Measurements from ENCODE around the gene RNF151.

The RNF151 gene

DNA sequence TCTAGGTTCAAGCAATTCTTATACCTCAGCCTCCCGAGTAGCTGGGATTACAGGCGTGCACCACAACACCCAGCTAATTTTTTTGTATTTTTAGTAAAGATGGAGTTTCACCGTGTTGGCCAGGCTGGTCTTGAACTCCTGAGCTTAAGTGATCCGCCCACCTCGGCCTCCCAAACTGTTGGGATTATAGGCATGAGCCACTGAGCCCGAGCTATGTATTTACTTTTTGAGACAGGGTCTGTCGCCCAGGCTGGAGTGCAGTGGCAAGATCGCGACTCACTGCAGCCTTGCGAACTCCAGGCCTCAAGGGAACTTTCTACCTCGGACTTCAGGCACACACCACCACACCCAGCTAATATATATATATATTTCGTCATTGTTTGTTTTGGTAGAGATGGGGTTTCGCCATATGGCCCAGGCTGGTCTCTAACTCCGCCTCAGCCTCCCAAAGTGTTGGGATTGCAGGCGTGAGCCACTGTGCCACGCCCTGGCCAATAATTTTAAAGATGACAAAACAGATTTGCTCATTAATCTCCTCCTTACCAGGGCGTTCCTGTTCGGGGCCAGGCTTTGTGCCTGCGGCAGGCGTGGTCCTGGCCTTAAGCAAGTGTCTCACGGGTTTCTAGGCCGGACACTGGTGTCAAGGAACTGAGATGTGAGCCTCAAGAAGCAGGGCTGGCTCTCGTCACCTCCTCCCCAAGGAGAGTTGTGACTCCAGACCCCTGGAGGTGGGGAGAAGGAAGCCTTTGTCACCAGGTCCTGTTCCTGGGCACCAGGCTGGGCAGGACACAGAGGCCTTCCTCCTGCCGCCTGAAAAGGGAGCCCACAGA lies 48.7 kb downstream of the RNF151 start:
- no peak overlapping the region for H3K27ac ChIP-seq (ENCODE audit: low read depth, low read length)
- no peaks in the 10 kb centered on the region for H3K36me3 ChIP-seq (ENCODE audit: control insufficient read depth, low read length)
- no peaks in the 10 kb centered on the region for H4K20me1 ChIP-seq (ENCODE audit: control insufficient read depth, insufficient read depth, low read depth, low read length)
- H3K9me2 ChIP-seq (replicated peaks; ENCODE audit: control insufficient read depth, low read length), result no peaks in the 10 kb centered on the region
- H3K27me3 ChIP-seq (ENCODE audit: control insufficient read depth, low read length), result peaks cover 20% of the 10 kb centered on the region
- TF ChIP-seq EZH2phosphoT487 (IDR thresholded peaks at IDR 0.05; ENCODE audit: borderline replicate concordance, low read length), result no peak
- TF ChIP-seq, protein P1, sequence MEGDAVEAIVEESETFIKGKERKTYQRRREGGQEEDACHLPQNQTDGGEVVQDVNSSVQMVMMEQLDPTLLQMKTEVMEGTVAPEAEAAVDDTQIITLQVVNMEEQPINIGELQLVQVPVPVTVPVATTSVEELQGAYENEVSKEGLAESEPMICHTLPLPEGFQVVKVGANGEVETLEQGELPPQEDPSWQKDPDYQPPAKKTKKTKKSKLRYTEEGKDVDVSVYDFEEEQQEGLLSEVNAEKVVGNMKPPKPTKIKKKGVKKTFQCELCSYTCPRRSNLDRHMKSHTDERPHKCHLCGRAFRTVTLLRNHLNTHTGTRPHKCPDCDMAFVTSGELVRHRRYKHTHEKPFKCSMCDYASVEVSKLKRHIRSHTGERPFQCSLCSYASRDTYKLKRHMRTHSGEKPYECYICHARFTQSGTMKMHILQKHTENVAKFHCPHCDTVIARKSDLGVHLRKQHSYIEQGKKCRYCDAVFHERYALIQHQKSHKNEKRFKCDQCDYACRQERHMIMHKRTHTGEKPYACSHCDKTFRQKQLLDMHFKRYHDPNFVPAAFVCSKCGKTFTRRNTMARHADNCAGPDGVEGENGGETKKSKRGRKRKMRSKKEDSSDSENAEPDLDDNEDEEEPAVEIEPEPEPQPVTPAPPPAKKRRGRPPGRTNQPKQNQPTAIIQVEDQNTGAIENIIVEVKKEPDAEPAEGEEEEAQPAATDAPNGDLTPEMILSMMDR (IDR thresholded peaks at IDR 0.05; ENCODE audit: low read depth, low read length, poor library complexity, severe bottlenecking), result no peak
- H3K79me2 ChIP-seq (ENCODE audit: control insufficient read depth, low read length), result peaks cover 5% of the 10 kb centered on the region
- H3K9me3 ChIP-seq (ENCODE audit: control insufficient read depth, insufficient read depth, low read length), result no peaks in the 10 kb centered on the region
- no peaks in the 10 kb centered on the region for H3F3A ChIP-seq (ENCODE audit: control insufficient read depth, insufficient read depth)
- peaks cover 6% of the 10 kb centered on the region for H3K4me1 ChIP-seq (ENCODE audit: control insufficient read depth, low read length)
- no peak overlapping the region for H3K4me3 ChIP-seq (ENCODE audit: low read length)
- H3K4me2 ChIP-seq (ENCODE audit: low read length), result no peak overlapping the region

- Histone ChIP-seq H3K36me3 (ENCODE audit: control insufficient read depth, low read length) (no peaks in the 10 kb centered on the region), H3F3A (ENCODE audit: control insufficient read depth, insufficient read depth) (no peaks in the 10 kb centered on the region), H3K79me2 (ENCODE audit: control insufficient read depth, low read length) (peaks cover under 1% of the 10 kb centered on the region; the same call in 1 of the 2 replicates), H3K9me3 (ENCODE audit: control insufficient read depth, insufficient read depth, low read length) (no peaks in the 10 kb centered on the region), H3K9me2 (replicated peaks; ENCODE audit: control insufficient read depth, low read length) (no peaks in the 10 kb centered on the region), H4K20me1 (ENCODE audit: control insufficient read depth, insufficient read depth, low read depth, low read length) (no peaks in the 10 kb centered on the region), H3K4me2 (ENCODE audit: low read length) (no peak overlapping the region), H3K27me3 (ENCODE audit: control insufficient read depth, low read length) (peaks cover 26% of the 10 kb centered on the region), H3K27ac (ENCODE audit: low read depth, low read length) (no peak overlapping the region), H3K4me1 (ENCODE audit: control insufficient read depth, low read length) (peaks cover under 1% of the 10 kb centered on the region), H3K4me3 (ENCODE audit: low read length) (no peak overlapping the region)
- TF ChIP-seq, protein P1 (IDR thresholded peaks at IDR 0.05; ENCODE audit: low read depth, low read length, poor library complexity, severe bottlenecking), result no peak
- TF ChIP-seq EZH2phosphoT487 (IDR thresholded peaks at IDR 0.05; ENCODE audit: borderline replicate concordance, low read length), result no peak
Measured at GRCh38 chr16:2015947-2016208, 49.2 kb downstream of the RNF151 start.

- no peaks in the 10 kb centered on the region for H3K9me2 ChIP-seq (replicated peaks; ENCODE audit: control insufficient read depth, low read length)
- H3K4me1 ChIP-seq (ENCODE audit: control insufficient read depth, low read length), result no peaks in the 10 kb centered on the region
- H3K27me3 ChIP-seq (ENCODE audit: control insufficient read depth, low read length), result peaks cover 26% of the 10 kb centered on the region
- H3K27ac ChIP-seq (ENCODE audit: low read depth, low read length), result no peak overlapping the region
- H3F3A ChIP-seq (ENCODE audit: control insufficient read depth, insufficient read depth), result no peaks in the 10 kb centered on the region
- no peak for TF ChIP-seq EZH2phosphoT487 (IDR thresholded peaks at IDR 0.05; ENCODE audit: borderline replicate concordance, low read length)
- TF ChIP-seq, protein P1 (IDR thresholded peaks at IDR 0.05; ENCODE audit: low read depth, low read length, poor library complexity, severe bottlenecking), result peak; percentile 76
- no peaks in the 10 kb centered on the region for H3K9me3 ChIP-seq (ENCODE audit: control insufficient read depth, insufficient read depth, low read length)
- no peak overlapping the region for H3K4me3 ChIP-seq (ENCODE audit: low read length)
- no peaks in the 10 kb centered on the region for H4K20me1 ChIP-seq (ENCODE audit: control insufficient read depth, insufficient read depth, low read depth, low read length)
- no peak overlapping the region for H3K4me2 ChIP-seq (ENCODE audit: low read length)
- no peaks in the 10 kb centered on the region for H3K79me2 ChIP-seq (ENCODE audit: control insufficient read depth, low read length)
- H3K36me3 ChIP-seq (ENCODE audit: control insufficient read depth, low read length), result no peaks in the 10 kb centered on the region
Measured at GRCh38 chr16:2016407-2016922, 49.8 kb downstream of the RNF151 start.

Measured in DOHH2 (cell line).